HepG2 (cell line): ENCODE results near the gene F7. TPM values are rescaled to one million over a fixed set of nuclear protein-coding genes. Genes with fewer than 3 reads are reported as not detected.

Experiments used
- CREM ChIP-seq, 2 experiments: sonication (generic) in 1 of 2; formaldehyde crosslinking in 1 of 2; IDR thresholded peaks; 2 replicates each; pipeline versions ENCODE4 v1.4.0 to v1.6.1; 2016 to 2020; ENCODE audit warnings: antibody characterized with exemption in 1 of 2, mild to moderate bottlenecking in 1 of 2, missing genetic modification reagents in 1 of 2
- EEA1 ChIP-seq: sonication (generic); formaldehyde crosslinking; IDR thresholded peaks from 2 replicates; pipeline ENCODE4 v1.5.1; 2020; ENCODE audit warnings: mild to moderate bottlenecking, missing genetic modification reagents, borderline replicate concordance
- HMGA1 ChIP-seq: sonication (generic); formaldehyde crosslinking; conservative IDR thresholded peaks from 2 replicates; pipeline ENCODE4 v1.4.0; 2020; ENCODE audit warnings: missing genetic modification reagents
- HNRNPH1 ChIP-seq: fragments of 200-400 bp; formaldehyde crosslinking; optimal IDR thresholded peaks from 2 replicates; pipeline ENCODE3; 2017; ENCODE audit warnings: mild to moderate bottlenecking, low read depth, low read length
- KDM2A ChIP-seq: sonication (generic); formaldehyde crosslinking; IDR thresholded peaks from 2 replicates; pipeline ENCODE4 v1.4.0; 2020; ENCODE audit warnings: low read depth, missing genetic modification reagents, borderline replicate concordance
- PAXIP1 ChIP-seq: sonication (generic); formaldehyde crosslinking; conservative IDR thresholded peaks from 2 replicates; pipeline ENCODE4 v1.4.0; 2020; ENCODE audit warnings: mild to moderate bottlenecking, missing genetic modification reagents, moderate library complexity
- PITX1 ChIP-seq: sonication (generic); formaldehyde crosslinking; IDR thresholded peaks from 2 replicates; pipeline ENCODE4 v1.5.1; 2020; ENCODE audit warnings: mild to moderate bottlenecking, missing genetic modification reagents
- PTBP1 ChIP-seq: fragments of 200-400 bp; formaldehyde crosslinking; IDR thresholded peaks from 2 replicates; pipeline ENCODE4 v1.6.1; 2018; ENCODE audit warnings: low read length, low read depth; ENCODE audit not compliant: poor library complexity, severe bottlenecking
- RBM22 ChIP-seq: fragments of 200-400 bp; formaldehyde crosslinking; optimal IDR thresholded peaks from 2 replicates; pipeline ENCODE3; 2017; ENCODE audit warnings: mild to moderate bottlenecking, low read length, moderate library complexity
- SSRP1 ChIP-seq: IDR thresholded peaks from 2 replicates; pipeline ENCODE4 v1.6.1; 2016; ENCODE audit warnings: control low read depth
- STAT5B ChIP-seq: sonication (generic); formaldehyde crosslinking; IDR thresholded peaks from 2 replicates; pipeline ENCODE4 v1.4.0; 2020; ENCODE audit warnings: missing genetic modification reagents
- ZFP36L1 ChIP-seq: sonication (generic); formaldehyde crosslinking; IDR thresholded peaks from 2 replicates; pipeline ENCODE4 v1.8.0; 2022; ENCODE audit warnings: mild to moderate bottlenecking, missing genetic modification reagents, moderate library complexity
- ZNF142 ChIP-seq: sonication (generic); formaldehyde crosslinking; IDR thresholded peaks from 2 replicates; pipeline ENCODE4 v1.4.0; 2020; ENCODE audit warnings: missing genetic modification reagents
- ZNF17 ChIP-seq: sonication (generic); formaldehyde crosslinking; IDR thresholded peaks from 2 replicates; pipeline ENCODE4 v1.5.0; 2020; ENCODE audit warnings: mild to moderate bottlenecking, missing genetic modification reagents
- ZNF205 ChIP-seq: IDR thresholded peaks from 2 replicates; pipeline ENCODE4 v1.6.1; 2018; ENCODE audit warnings: missing biosample characterization, missing genetic modification reagents
- ZNF3 ChIP-seq: IDR thresholded peaks from 2 replicates; pipeline ENCODE4 v1.7.0; 2017; ENCODE audit warnings: inconsistent platforms
- ZNF337 ChIP-seq: sonication (generic); formaldehyde crosslinking; IDR thresholded peaks from 2 replicates; pipeline ENCODE4 v1.5.1; 2020; ENCODE audit warnings: missing genetic modification reagents, low read depth, mild to moderate bottlenecking, borderline replicate concordance
- ZNF572 ChIP-seq: sonication (generic); formaldehyde crosslinking; IDR thresholded peaks from 2 replicates; pipeline ENCODE4 v1.5.1; 2020; ENCODE audit warnings: mild to moderate bottlenecking, missing genetic modification reagents
- ZNF660 ChIP-seq: sonication (generic); formaldehyde crosslinking; IDR thresholded peaks from 2 replicates; pipeline ENCODE4 v1.5.1; 2020; ENCODE audit warnings: mild to moderate bottlenecking, low read depth, missing genetic modification reagents, borderline replicate concordance
- ZNF782 ChIP-seq: sonication (generic); formaldehyde crosslinking; IDR thresholded peaks from 2 replicates; pipeline ENCODE4 v1.4.0; 2020; ENCODE audit warnings: missing genetic modification reagents, mild to moderate bottlenecking, borderline replicate concordance
- ZNF83 ChIP-seq: sonication (generic); formaldehyde crosslinking; IDR thresholded peaks from 2 replicates; pipeline ENCODE4 v1.4.0; 2020; ENCODE audit warnings: missing genetic modification reagents, mild to moderate bottlenecking, borderline replicate concordance
- polyA plus RNA-seq, 8 experiments: library from polyadenylated mRNA; depleted of rRNA in 3 of 8; stranded (reverse) in 7 of 8; unstranded in 1 of 8; fragments of >200 nt; fragmentation: Illumina TruSeq in 4 of 8; extraction: Trizol in 4 of 8; gene quantifications; 2 replicates each; pipeline versions ENCODE4 v1.2.1 to v1.2.3, GENCODE V29; 2011 to 2016; ENCODE audit warnings: low read depth in 4 of 8, missing spikeins in 1 of 8, mixed read lengths in 1 of 8; ENCODE audit not compliant: insufficient read depth in 1 of 8
- total RNA-seq, 5 experiments: library from RNA; depleted of rRNA; stranded (reverse); fragments of >200 nt; fragmentation: Illumina TruSeq; extraction: Trizol; gene quantifications; 2 replicates each; pipeline ENCODE4 v1.2.3, GENCODE V29; 2016; ENCODE audit warnings: low read depth in 1 of 5

F7 gene
- total and polyA plus RNA-seq, 2 of the 13 experiments (the other 11 are each of a cell fraction or from before 2014, with no cell fraction given): 12.6 to 26.5 TPM

GRCh38 chr13:113122550-113123225, 17.1 kb downstream of the F7 start, which contains the start of gene F10 (continued):
- TF ChIP-seq ZNF660 (CRISPR knock-in tag): no peak
- no peak for TF ChIP-seq ZNF3 (CRISPR knock-in tag)
- TF ChIP-seq EEA1 (CRISPR knock-in tag): no peak
- TF ChIP-seq ZNF337 (CRISPR knock-in tag): no peak
- no peak for TF ChIP-seq PTBP1
- peak; percentile 75 for TF ChIP-seq KDM2A (CRISPR knock-in tag)
- TF ChIP-seq PITX1: peak; percentile 78
- peak; percentile 85; the same call in 1 of the 2 replicates for TF ChIP-seq ZFP36L1 (CRISPR knock-in tag)
- TF ChIP-seq ZNF142 (CRISPR knock-in tag): no peak; the same call in none of the 2 replicates
- no peak for TF ChIP-seq RBM22
- 0 out of 2 replicates have a peak, but pooled peaks have one; percentile 46 for TF ChIP-seq CREM (IDR thresholded peaks at IDR 0.05)
- no peak for TF ChIP-seq CREM (CRISPR knock-in tag; IDR thresholded peaks at IDR 0.05)
- TF ChIP-seq HNRNPH1: no peak
- peak; percentile 83; the same call in 1 of the 2 replicates for TF ChIP-seq ZNF83
- TF ChIP-seq HMGA1 (CRISPR knock-in tag): no peak
- no peak for TF ChIP-seq ZNF17
- peak; percentile 49; the same call in 1 of the 2 replicates for TF ChIP-seq SSRP1 (CRISPR knock-in tag)
- TF ChIP-seq ZNF782 (CRISPR knock-in tag): peak; percentile 77; the same call in 1 of the 2 replicates
- peak; percentile 86 for TF ChIP-seq PAXIP1 (CRISPR knock-in tag)
- peak; percentile 84 for TF ChIP-seq ZNF572 (CRISPR knock-in tag)
- TF ChIP-seq ZNF205 (CRISPR knock-in tag): no peak
- TF ChIP-seq STAT5B: 0 out of 2 replicates have a peak, but pooled peaks have one; percentile 29
